Epithelial cell of proximal tubule (primary cell): Measurements from ENCODE around the gene ZDHHC8. TPM values are rescaled to one million over a fixed set of nuclear protein-coding genes. Genes with fewer than 3 reads are reported as not detected.

Source experiments
- DNase-seq: peaks from one replicate; pipeline ENCODE4 v3.0.0-alpha.2; 2011; ENCODE audit warnings: low read depth
- H3K4me3 ChIP-seq: 2 replicates; pipeline ENCODE4 v1.5.1; 2011; ENCODE audit warnings: low read depth, mild to moderate bottlenecking, low read length
- CTCF ChIP-seq: conservative IDR thresholded peaks from 2 replicates; pipeline ENCODE4 v1.5.1; 2012; ENCODE audit warnings: low read depth, mild to moderate bottlenecking, low read length
- total RNA-seq: library from RNA; depleted of rRNA; stranded (reverse); fragments of >200 nt; gene quantifications from 2 replicates; pipeline ENCODE4 v1.2.3, GENCODE V29; 2015

ZDHHC8 gene
- total RNA-seq, 1 donor from 2014 or later = 37.8 TPM

GRCh38 chr22:20183101-20183500 lies 51.5 kb downstream of the ZDHHC8 start:
- H3K4me3 ChIP-seq = no peak overlapping the region
- TF ChIP-seq CTCF = no peak
- DNase-seq = no peak

GRCh38 chr22:20183823-20184222 lies 52.2 kb downstream of the ZDHHC8 start:
- no peak for TF ChIP-seq CTCF
- no peak for DNase-seq

GRCh38 chr22:20184501-20185165 lies 53.0 kb downstream of the ZDHHC8 start:
- TF ChIP-seq CTCF = no peak
- no peak for DNase-seq
- H3K4me3 ChIP-seq = no peak overlapping the region

More at GRCh38 chr22:20183823-20184222, 52.2 kb downstream of the ZDHHC8 start:
- H3K4me3 ChIP-seq = no peak overlapping the region

- no peak for TF ChIP-seq CTCF
- DNase-seq = no peak
- no peak overlapping the region for H3K4me3 ChIP-seq
Observed at GRCh38 chr22:20185750-20186149, 54.1 kb downstream of the ZDHHC8 start.

- TF ChIP-seq CTCF = peak; percentile 20
- H3K4me3 ChIP-seq = no peak overlapping the region
- no peak for DNase-seq
Observed at GRCh38 chr22:20186183-20186870, 54.7 kb downstream of the ZDHHC8 start.

- no peak for DNase-seq
- no peak overlapping the region for H3K4me3 ChIP-seq
- TF ChIP-seq CTCF = no peak
Observed at GRCh38 chr22:20186871-20187546, 55.4 kb downstream of the ZDHHC8 start.
